ENCODE measurements around the gene NMNAT3. TPM values are rescaled to one million over a fixed set of nuclear protein-coding genes. Genes with fewer than 3 reads are reported as not detected.

The NMNAT3 gene
- total RNA-seq, 2 donors from 2014 or later = 4.5 to 4.6 TPM

- no peak for DNase-seq
- no peak overlapping the region for H3K27ac ChIP-seq
- no peaks in the 10 kb centered on the region for H3K36me3 ChIP-seq
- H3K4me3 ChIP-seq = no peak overlapping the region
- H3K27me3 ChIP-seq = no peaks in the 10 kb centered on the region
- intact Hi-C loops (cut with DNase I) = no loop called here
- no peak overlapping the region for H3K9ac ChIP-seq (ENCODE audit: low read depth in 2 of 2, low read length in 2 of 2)
- no peaks in the 10 kb centered on the region for H3K4me1 ChIP-seq
- no peaks in the 10 kb centered on the region for H3K9me3 ChIP-seq
- TF ChIP-seq CTCF (IDR thresholded peaks at IDR 0.05) = no peak
These were observed 129.0 kb downstream of the NMNAT3 start for GRCh38 chr3:139548801-139549200.

- no peak overlapping the region for H3K9ac ChIP-seq (ENCODE audit: low read depth in 2 of 2, low read length in 2 of 2)
- no peaks in the 10 kb centered on the region for H3K9me3 ChIP-seq
- no peak for TF ChIP-seq CTCF (IDR thresholded peaks at IDR 0.05)
- intact Hi-C loops (cut with DNase I) = no loop called here
- no peak for DNase-seq
- H3K27ac ChIP-seq = no peak overlapping the region
- no peak overlapping the region for H3K4me3 ChIP-seq
- no peaks in the 10 kb centered on the region for H3K36me3 ChIP-seq
- no peaks in the 10 kb centered on the region for H3K27me3 ChIP-seq
- H3K4me1 ChIP-seq = no peaks in the 10 kb centered on the region
These were observed 130.1 kb downstream of the NMNAT3 start for GRCh38 chr3:139547666-139548065.

- Histone ChIP-seq H3K4me1 (no peaks in the 10 kb centered on the region), H3K4me3 (no peak overlapping the region), H3K9ac (ENCODE audit: low read depth in 2 of 2, low read length in 2 of 2) (no peak overlapping the region), H3K27ac (no peak overlapping the region), H3K36me3 (no peaks in the 10 kb centered on the region), H3K27me3 (no peaks in the 10 kb centered on the region), H3K9me3 (no peaks in the 10 kb centered on the region)
- no peak for DNase-seq
- intact Hi-C loops (cut with DNase I) = no loop called here
- no peak for TF ChIP-seq CTCF (IDR thresholded peaks at IDR 0.05)
These were observed 131.0 kb downstream of the NMNAT3 start for GRCh38 chr3:139546772-139547171.

- TF ChIP-seq CTCF (IDR thresholded peaks at IDR 0.05) = no peak
- no peak overlapping the region for H3K4me3 ChIP-seq
These were observed 136.1 kb downstream of the NMNAT3 start for GRCh38 chr3:139541532-139542288.

GRCh38 chr3:139540651-139541531, 136.9 kb downstream of the NMNAT3 start:
- H3K9ac ChIP-seq (ENCODE audit: low read depth in 2 of 2, low read length in 2 of 2) = no peak overlapping the region
- peaks cover 7% of the 10 kb centered on the region for H3K27me3 ChIP-seq
- TF ChIP-seq CTCF (IDR thresholded peaks at IDR 0.05) = no peak
- H3K36me3 ChIP-seq = no peaks in the 10 kb centered on the region
- no peak overlapping the region for H3K4me3 ChIP-seq
- no peaks in the 10 kb centered on the region for H3K4me1 ChIP-seq
- DNase-seq = no peak
- no peak overlapping the region for H3K27ac ChIP-seq
- no peaks in the 10 kb centered on the region for H3K9me3 ChIP-seq
- intact Hi-C loops (cut with DNase I) = no loop called here

More at GRCh38 chr3:139541532-139542288, 136.1 kb downstream of the NMNAT3 start:
- Histone ChIP-seq H3K9me3 (no peaks in the 10 kb centered on the region), H3K36me3 (no peaks in the 10 kb centered on the region), H3K9ac (ENCODE audit: low read depth in 2 of 2, low read length in 2 of 2) (no peak overlapping the region), H3K27me3 (peaks cover 7% of the 10 kb centered on the region), H3K4me1 (no peaks in the 10 kb centered on the region), H3K27ac (no peak overlapping the region)
- no peak for DNase-seq
- intact Hi-C loops (cut with DNase I) = no loop called here

All from colonic mucosa (tissue), 4 donors.